HepG2 (cell line): ENCODE data around the gene FCGR3A. TPM values are rescaled to one million over a fixed set of nuclear protein-coding genes. Genes with fewer than 3 reads are reported as not detected.

Experiments used
- ATAC-seq: fragments of 200-7000 bp; cut with Tn5 transposase; 3 replicates; pipeline ENCODE4 v1.9.1; 2020; ENCODE audit warnings: mild to moderate bottlenecking, moderate library complexity
- BruUV-seq: library from RNA; stranded (reverse); fragments of 400-500 nt; replicated peaks from 2 replicates; lab custom pipeline; 2021; lab: Mats Ljungman, UMichigan
- CTCF ChIA-PET: fragments of 300-600 bp; formaldehyde crosslinking; extraction: SDS; loops from one replicate; lab custom pipeline; 2021; ENCODE audit warnings: low total read pairs, inconsistent platforms, low intra/inter-chr PET ratio; lab: Yijun Ruan, JAX
- POLR2A ChIA-PET: fragments of 350-600 bp; sonication (Branson Sonifier 250); formaldehyde crosslinking; loops from one replicate; lab custom pipeline; 2020; ENCODE audit warnings: antibody characterized with exemption, inconsistent platforms; lab: Yijun Ruan, JAX
- DNase-seq: peaks from one replicate; pipeline ENCODE4 v3.0.0-alpha.2; 2015; ENCODE audit warnings: low spot score
- FAIRE-seq: peaks from 3 replicates; lab custom pipeline; 2011; peaks lifted over from hg19 to GRCh38; lab: Jason Lieb, UNC
- H2AFZ ChIP-seq: one replicate; pipeline ENCODE4 v1.6.1; 2011; ENCODE audit warnings: low read length, inconsistent platforms
- H3K27ac ChIP-seq: fragments of 300-600 bp; 3 replicates; pipeline ENCODE4 v1.8.0; 2011; ENCODE audit warnings: mixed run types, mild to moderate bottlenecking, mixed read lengths, low read length, inconsistent platforms; ENCODE audit not compliant: insufficient read depth; ENCODE audit errors: extremely low read length
- H3K27me3 ChIP-seq, 2 experiments: fragments of 200-600 bp in 1 of 2; 2 replicates in 1 of 2; 3 replicates in 1 of 2; pipeline versions ENCODE4 v1.6.0 to v1.8.0; 2011; ENCODE audit warnings: low read length in 2 of 2, mild to moderate bottlenecking in 2 of 2, moderate library complexity in 2 of 2, inconsistent platforms in 1 of 2; ENCODE audit not compliant: insufficient read depth in 2 of 2, control insufficient read depth in 1 of 2
- H3K36me3 ChIP-seq, 2 experiments: fragments of 200-600 bp in 1 of 2; replicated peaks in 1 of 2; 2 replicates in 1 of 2; 3 replicates in 1 of 2; pipeline versions ENCODE4 v1.5.1 to v1.8.0; 2011; ENCODE audit warnings: low read length in 2 of 2, inconsistent platforms in 1 of 2; ENCODE audit not compliant: insufficient read depth in 2 of 2, control insufficient read depth in 1 of 2
- H3K4me1 ChIP-seq: 2 replicates; pipeline ENCODE4 v1.5.1; 2012; ENCODE audit warnings: low read length, inconsistent platforms; ENCODE audit not compliant: insufficient read depth
- H3K4me2 ChIP-seq: 2 replicates; pipeline ENCODE4 v1.6.0; 2011; ENCODE audit warnings: low read depth, low read length, inconsistent platforms
- H3K4me3 ChIP-seq, 3 experiments: fragments of 200-600 bp in 1 of 3; sonication (generic), shearing (Covaris generic) in 1 of 3; replicated peaks in 1 of 3; 2 replicates each; pipeline ENCODE4 v1.5.1; 2011 to 2016; ENCODE audit warnings: low read length in 3 of 3, inconsistent platforms in 2 of 3, low read depth in 2 of 3, mild to moderate bottlenecking in 2 of 3, control low read depth in 1 of 3, mixed read lengths in 1 of 3; ENCODE audit not compliant: insufficient read depth in 1 of 3
- H3K79me2 ChIP-seq: one replicate; pipeline ENCODE4 v1.6.1; 2011; ENCODE audit warnings: low read length, inconsistent platforms; ENCODE audit not compliant: insufficient read depth
- H3K9ac ChIP-seq: 2 replicates; pipeline ENCODE4 v1.6.0; 2011; ENCODE audit warnings: mild to moderate bottlenecking, low read depth, low read length, inconsistent platforms; ENCODE audit not compliant: insufficient read depth
- H3K9me3 ChIP-seq: 2 replicates; pipeline ENCODE4 v1.5.1; 2012; ENCODE audit warnings: mild to moderate bottlenecking, low read length
- H4K20me1 ChIP-seq: 2 replicates; pipeline ENCODE4 v1.6.0; 2011; ENCODE audit warnings: inconsistent platforms, mild to moderate bottlenecking, low read length, moderate library complexity; ENCODE audit not compliant: insufficient read depth
- ARNT2 ChIP-seq: sonication (generic); formaldehyde crosslinking; IDR thresholded peaks from 2 replicates; pipeline ENCODE4 v1.8.0; 2022; ENCODE audit warnings: mild to moderate bottlenecking, low read depth, missing genetic modification reagents, moderate library complexity
- SKI ChIP-seq: fragments of 450-650 bp; IDR thresholded peaks from one replicate; pipeline ENCODE4 v1.6.1; 2018; ENCODE audit warnings: mild to moderate bottlenecking; ENCODE audit not compliant: partially characterized antibody
- ZNF556 ChIP-seq: sonication (generic); formaldehyde crosslinking; IDR thresholded peaks from 2 replicates; pipeline ENCODE4 v1.4.0; 2020; ENCODE audit warnings: mild to moderate bottlenecking, missing genetic modification reagents, borderline replicate concordance
- ZNF7 ChIP-seq: IDR thresholded peaks from 2 replicates; pipeline ENCODE4 v1.6.1; 2016; ENCODE audit warnings: missing biosample characterization, missing genetic modification reagents
- ZNF780A ChIP-seq: sonication (generic); formaldehyde crosslinking; IDR thresholded peaks from 2 replicates; pipeline ENCODE4 v1.8.0; 2022; ENCODE audit warnings: mild to moderate bottlenecking, missing genetic modification reagents, moderate library complexity
- WGBS: methylation state at CpG from one replicate; pipeline ENCODE4 v1.1.6; 2017; ENCODE audit warnings: low lambda C conversion rate; 5-methylcytosine and 5-hydroxymethylcytosine counted together
- in situ Hi-C: cut with HindIII; loops from 2 replicates; pipeline ENCODE4 v1.10.0; 2017; ENCODE audit warnings: low pct_unique_long_range_greater_than_20kb; ENCODE audit not compliant: extremely low pct_ligation_motif_present
- intact Hi-C: fragments of 100-400 bp; cut with micrococcal nuclease; formaldehyde crosslinking; loops from one replicate; pipeline ENCODE4 v1.10.0; 2022; ENCODE audit not compliant: unreplicated experiment
- polyA plus RNA-seq, 8 experiments: library from polyadenylated mRNA; depleted of rRNA in 3 of 8; stranded (reverse) in 7 of 8; unstranded in 1 of 8; fragments of >200 nt; fragmentation: Illumina TruSeq in 4 of 8; extraction: Trizol in 4 of 8; gene quantifications; 2 replicates each; pipeline versions ENCODE4 v1.2.1 to v1.2.3, GENCODE V29; 2011 to 2016; ENCODE audit warnings: low read depth in 4 of 8, missing spikeins in 1 of 8, mixed read lengths in 1 of 8; ENCODE audit not compliant: insufficient read depth in 1 of 8
- total RNA-seq, 5 experiments: library from RNA; depleted of rRNA; stranded (reverse); fragments of >200 nt; fragmentation: Illumina TruSeq; extraction: Trizol; gene quantifications; 2 replicates each; pipeline ENCODE4 v1.2.3, GENCODE V29; 2016; ENCODE audit warnings: low read depth in 1 of 5
- TF ChIP-seq, protein P1 (sequence below): sonication (generic); formaldehyde crosslinking; IDR thresholded peaks from 2 replicates; pipeline ENCODE4 v1.8.1; 2022; ENCODE audit warnings: mild to moderate bottlenecking, missing genetic modification reagents
- TF ChIP-seq, protein P2 (sequence below): fragments of 450-650 bp; IDR thresholded peaks from 2 replicates; pipeline ENCODE4 v1.6.1; 2016
- TF ChIP-seq, protein P3 (sequence below): sonication (generic); formaldehyde crosslinking; IDR thresholded peaks from 2 replicates; pipeline ENCODE4 v1.5.1; 2020; ENCODE audit warnings: mild to moderate bottlenecking, missing genetic modification reagents, moderate library complexity

The FCGR3A gene
- total and polyA plus RNA-seq, 2 of the 13 experiments (the other 11 are each of a cell fraction or from before 2014, with no cell fraction given) = not detected

GRCh38 chr1:161510477-161510876, 39.1 kb downstream of the FCGR3A start:
- Histone ChIP-seq H3K36me3 (no peaks in the 10 kb centered on the region), H2AFZ (no peak overlapping the region), H3K4me3 (no peak overlapping the region), H4K20me1 (no peaks in the 10 kb centered on the region), H3K27me3 (no peaks in the 10 kb centered on the region), H3K9ac (no peak overlapping the region), H3K9me3 (no peaks in the 10 kb centered on the region), H3K79me2 (no peaks in the 10 kb centered on the region), H3K4me2 (no peak overlapping the region), H3K4me1 (peaks cover 34% of the 10 kb centered on the region), H3K27ac (no peak overlapping the region)
- TF ChIP-seq ARNT2 (CRISPR knock-in tag) (no peak), ZNF7 (CRISPR knock-in tag) (no peak), ZNF780A (no peak), ZNF556 (no peak), SKI (no peak)
- TF ChIP-seq, protein P1, sequence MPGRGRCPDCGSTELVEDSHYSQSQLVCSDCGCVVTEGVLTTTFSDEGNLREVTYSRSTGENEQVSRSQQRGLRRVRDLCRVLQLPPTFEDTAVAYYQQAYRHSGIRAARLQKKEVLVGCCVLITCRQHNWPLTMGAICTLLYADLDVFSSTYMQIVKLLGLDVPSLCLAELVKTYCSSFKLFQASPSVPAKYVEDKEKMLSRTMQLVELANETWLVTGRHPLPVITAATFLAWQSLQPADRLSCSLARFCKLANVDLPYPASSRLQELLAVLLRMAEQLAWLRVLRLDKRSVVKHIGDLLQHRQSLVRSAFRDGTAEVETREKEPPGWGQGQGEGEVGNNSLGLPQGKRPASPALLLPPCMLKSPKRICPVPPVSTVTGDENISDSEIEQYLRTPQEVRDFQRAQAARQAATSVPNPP (CRISPR knock-in tag) = no peak
- intact Hi-C loops (no loop called here), in situ Hi-C loops (no loop called here)
- 100% methylated on average over 1 of the region's 3 CpGs for WGBS
- DNase-seq = no peak
- FAIRE-seq = no peak
- POLR2A ChIA-PET = no interaction called here
- no TSS peak for BruUV-seq
- no peak for ATAC-seq
- CTCF ChIA-PET = no interaction called here

- DNase-seq (peak; percentile 41), FAIRE-seq (no peak), ATAC-seq (peak; percentile 92)
- intact Hi-C loops (no loop called here), in situ Hi-C loops (no loop called here)
- no peaks in the 10 kb centered on the region for H3K79me2 ChIP-seq
- H3K9me3 ChIP-seq = no peaks in the 10 kb centered on the region
- H3K4me2 ChIP-seq = peak overlapping the region; percentile 60
- no peaks in the 10 kb centered on the region for H3K27me3 ChIP-seq
- H3K4me1 ChIP-seq = peaks cover 25% of the 10 kb centered on the region
- no peak overlapping the region for H3K9ac ChIP-seq
- H3K36me3 ChIP-seq = no peaks in the 10 kb centered on the region
- H3K4me3 ChIP-seq = peak overlapping the region in 1 of 3 experiments; percentile 58; a peak in 2 of 6 replicates
- no TSS peak for BruUV-seq
- H2AFZ ChIP-seq = no peak overlapping the region
- ChIA-PET POLR2A (no interaction called here), CTCF (no interaction called here)
- 2% methylated on average over 4 of the region's 15 CpGs for WGBS
- no peaks in the 10 kb centered on the region for H4K20me1 ChIP-seq
- H3K27ac ChIP-seq = no peak overlapping the region
- TF ChIP-seq, protein P2, sequence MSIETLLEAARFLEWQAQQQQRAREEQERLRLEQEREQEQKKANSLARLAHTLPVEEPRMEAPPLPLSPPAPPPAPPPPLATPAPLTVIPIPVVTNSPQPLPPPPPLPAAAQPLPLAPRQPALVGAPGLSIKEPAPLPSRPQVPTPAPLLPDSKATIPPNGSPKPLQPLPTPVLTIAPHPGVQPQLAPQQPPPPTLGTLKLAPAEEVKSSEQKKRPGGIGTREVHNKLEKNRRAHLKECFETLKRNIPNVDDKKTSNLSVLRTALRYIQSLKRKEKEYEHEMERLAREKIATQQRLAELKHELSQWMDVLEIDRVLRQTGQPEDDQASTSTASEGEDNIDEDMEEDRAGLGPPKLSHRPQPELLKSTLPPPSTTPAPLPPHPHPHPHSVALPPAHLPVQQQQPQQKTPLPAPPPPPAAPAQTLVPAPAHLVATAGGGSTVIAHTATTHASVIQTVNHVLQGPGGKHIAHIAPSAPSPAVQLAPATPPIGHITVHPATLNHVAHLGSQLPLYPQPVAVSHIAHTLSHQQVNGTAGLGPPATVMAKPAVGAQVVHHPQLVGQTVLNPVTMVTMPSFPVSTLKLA = no peak
- TF ChIP-seq, protein P3, sequence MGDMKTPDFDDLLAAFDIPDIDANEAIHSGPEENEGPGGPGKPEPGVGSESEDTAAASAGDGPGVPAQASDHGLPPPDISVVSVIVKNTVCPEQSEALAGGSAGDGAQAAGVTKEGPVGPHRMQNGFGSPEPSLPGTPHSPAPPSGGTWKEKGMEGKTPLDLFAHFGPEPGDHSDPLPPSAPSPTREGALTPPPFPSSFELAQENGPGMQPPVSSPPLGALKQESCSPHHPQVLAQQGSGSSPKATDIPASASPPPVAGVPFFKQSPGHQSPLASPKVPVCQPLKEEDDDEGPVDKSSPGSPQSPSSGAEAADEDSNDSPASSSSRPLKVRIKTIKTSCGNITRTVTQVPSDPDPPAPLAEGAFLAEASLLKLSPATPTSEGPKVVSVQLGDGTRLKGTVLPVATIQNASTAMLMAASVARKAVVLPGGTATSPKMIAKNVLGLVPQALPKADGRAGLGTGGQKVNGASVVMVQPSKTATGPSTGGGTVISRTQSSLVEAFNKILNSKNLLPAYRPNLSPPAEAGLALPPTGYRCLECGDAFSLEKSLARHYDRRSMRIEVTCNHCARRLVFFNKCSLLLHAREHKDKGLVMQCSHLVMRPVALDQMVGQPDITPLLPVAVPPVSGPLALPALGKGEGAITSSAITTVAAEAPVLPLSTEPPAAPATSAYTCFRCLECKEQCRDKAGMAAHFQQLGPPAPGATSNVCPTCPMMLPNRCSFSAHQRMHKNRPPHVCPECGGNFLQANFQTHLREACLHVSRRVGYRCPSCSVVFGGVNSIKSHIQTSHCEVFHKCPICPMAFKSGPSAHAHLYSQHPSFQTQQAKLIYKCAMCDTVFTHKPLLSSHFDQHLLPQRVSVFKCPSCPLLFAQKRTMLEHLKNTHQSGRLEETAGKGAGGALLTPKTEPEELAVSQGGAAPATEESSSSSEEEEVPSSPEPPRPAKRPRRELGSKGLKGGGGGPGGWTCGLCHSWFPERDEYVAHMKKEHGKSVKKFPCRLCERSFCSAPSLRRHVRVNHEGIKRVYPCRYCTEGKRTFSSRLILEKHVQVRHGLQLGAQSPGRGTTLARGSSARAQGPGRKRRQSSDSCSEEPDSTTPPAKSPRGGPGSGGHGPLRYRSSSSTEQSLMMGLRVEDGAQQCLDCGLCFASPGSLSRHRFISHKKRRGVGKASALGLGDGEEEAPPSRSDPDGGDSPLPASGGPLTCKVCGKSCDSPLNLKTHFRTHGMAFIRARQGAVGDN (CRISPR knock-in tag) = peak; percentile 68
Measured at GRCh38 chr1:161506336-161507223, 43.0 kb downstream of the FCGR3A start.
